ENCODE measurements around the gene UBL5.

The UBL5 gene

DNA sequence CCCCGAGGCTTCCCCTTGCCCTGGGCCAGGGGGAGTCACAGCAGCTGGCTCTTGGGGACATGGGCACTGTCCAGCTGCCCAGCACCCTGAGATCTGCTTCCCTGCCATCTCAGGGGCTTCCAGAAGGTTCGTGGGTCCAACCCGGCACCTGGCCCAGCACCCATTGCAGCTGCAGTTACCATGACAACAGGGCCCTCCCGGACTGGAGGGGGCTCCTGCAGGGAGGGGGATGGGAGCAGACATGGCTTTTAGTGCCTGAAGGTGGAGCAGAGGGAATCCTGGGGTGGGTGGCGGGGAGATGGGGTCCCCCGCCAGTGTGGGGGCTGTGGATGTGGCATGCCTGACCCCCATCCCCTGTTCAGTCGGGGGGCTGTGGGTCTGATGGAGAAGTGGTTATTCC, 22.1 kb downstream of the UBL5 start:
- Histone ChIP-seq H3K27me3 (ENCODE audit: insufficient read depth, poor library complexity, severe bottlenecking) (no peaks in the 10 kb centered on the region), H3K4me3 (replicated peaks; ENCODE audit: insufficient read depth, low read length) (no peak overlapping the region), H3K27ac (replicated peaks) (no peak overlapping the region)
- DNase-seq (ENCODE audit: low read depth in 1 of 2, low spot score in 1 of 2) = no peak
- TF ChIP-seq GABPA (IDR thresholded peaks at IDR 0.05; ENCODE audit: low read depth) = no peak

DNA sequence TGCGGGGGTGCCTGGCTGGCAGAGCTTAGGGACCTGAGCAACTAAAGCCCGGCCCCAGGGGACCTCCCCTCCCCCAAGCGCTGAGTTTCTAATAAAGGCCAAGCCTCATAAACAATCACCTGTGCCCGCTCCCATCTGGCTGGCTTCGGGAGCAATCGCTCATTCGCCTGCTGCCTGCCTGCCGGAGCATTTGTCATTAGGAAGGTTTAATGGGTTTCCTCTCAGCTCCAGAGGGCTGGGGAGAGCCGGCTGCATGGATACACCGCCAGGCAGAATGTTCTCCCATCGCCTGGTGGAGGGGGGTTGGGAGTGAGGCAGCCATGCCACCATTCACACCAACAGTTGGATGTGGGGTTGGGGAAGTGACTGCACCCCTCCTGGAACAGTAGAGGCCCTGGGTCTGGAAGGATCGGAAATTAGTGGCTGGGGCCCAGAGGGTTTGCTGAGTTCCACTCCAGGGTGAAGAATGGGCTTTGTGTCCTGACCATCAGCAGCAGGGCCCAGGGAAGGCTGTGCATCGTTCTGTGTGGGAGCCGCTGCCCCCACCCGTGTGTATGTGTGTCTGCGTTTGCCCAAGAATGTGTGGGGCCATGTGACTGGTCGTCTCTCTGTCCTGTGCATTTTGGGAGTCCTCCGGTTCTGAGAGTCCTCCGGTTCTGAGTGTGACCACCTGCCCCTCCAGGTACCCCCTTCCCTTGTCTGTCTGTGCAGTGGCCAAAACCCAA, 22.7 kb downstream of the UBL5 start:
- no peak overlapping the region for H3K4me3 ChIP-seq (replicated peaks; ENCODE audit: insufficient read depth, low read length)
- no peaks in the 10 kb centered on the region for H3K27me3 ChIP-seq (ENCODE audit: insufficient read depth, poor library complexity, severe bottlenecking)
- DNase-seq (ENCODE audit: low read depth in 1 of 2, low spot score in 1 of 2) = no peak
- no peak overlapping the region for H3K27ac ChIP-seq (replicated peaks)
- no peak for TF ChIP-seq SPI1 (IDR thresholded peaks at IDR 0.05; ENCODE audit: borderline replicate concordance, low read depth)
- TF ChIP-seq, protein P1, sequence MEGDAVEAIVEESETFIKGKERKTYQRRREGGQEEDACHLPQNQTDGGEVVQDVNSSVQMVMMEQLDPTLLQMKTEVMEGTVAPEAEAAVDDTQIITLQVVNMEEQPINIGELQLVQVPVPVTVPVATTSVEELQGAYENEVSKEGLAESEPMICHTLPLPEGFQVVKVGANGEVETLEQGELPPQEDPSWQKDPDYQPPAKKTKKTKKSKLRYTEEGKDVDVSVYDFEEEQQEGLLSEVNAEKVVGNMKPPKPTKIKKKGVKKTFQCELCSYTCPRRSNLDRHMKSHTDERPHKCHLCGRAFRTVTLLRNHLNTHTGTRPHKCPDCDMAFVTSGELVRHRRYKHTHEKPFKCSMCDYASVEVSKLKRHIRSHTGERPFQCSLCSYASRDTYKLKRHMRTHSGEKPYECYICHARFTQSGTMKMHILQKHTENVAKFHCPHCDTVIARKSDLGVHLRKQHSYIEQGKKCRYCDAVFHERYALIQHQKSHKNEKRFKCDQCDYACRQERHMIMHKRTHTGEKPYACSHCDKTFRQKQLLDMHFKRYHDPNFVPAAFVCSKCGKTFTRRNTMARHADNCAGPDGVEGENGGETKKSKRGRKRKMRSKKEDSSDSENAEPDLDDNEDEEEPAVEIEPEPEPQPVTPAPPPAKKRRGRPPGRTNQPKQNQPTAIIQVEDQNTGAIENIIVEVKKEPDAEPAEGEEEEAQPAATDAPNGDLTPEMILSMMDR (IDR thresholded peaks at IDR 0.05; ENCODE audit: insufficient read depth, low read length) = no peak
- TF ChIP-seq, protein P2, sequence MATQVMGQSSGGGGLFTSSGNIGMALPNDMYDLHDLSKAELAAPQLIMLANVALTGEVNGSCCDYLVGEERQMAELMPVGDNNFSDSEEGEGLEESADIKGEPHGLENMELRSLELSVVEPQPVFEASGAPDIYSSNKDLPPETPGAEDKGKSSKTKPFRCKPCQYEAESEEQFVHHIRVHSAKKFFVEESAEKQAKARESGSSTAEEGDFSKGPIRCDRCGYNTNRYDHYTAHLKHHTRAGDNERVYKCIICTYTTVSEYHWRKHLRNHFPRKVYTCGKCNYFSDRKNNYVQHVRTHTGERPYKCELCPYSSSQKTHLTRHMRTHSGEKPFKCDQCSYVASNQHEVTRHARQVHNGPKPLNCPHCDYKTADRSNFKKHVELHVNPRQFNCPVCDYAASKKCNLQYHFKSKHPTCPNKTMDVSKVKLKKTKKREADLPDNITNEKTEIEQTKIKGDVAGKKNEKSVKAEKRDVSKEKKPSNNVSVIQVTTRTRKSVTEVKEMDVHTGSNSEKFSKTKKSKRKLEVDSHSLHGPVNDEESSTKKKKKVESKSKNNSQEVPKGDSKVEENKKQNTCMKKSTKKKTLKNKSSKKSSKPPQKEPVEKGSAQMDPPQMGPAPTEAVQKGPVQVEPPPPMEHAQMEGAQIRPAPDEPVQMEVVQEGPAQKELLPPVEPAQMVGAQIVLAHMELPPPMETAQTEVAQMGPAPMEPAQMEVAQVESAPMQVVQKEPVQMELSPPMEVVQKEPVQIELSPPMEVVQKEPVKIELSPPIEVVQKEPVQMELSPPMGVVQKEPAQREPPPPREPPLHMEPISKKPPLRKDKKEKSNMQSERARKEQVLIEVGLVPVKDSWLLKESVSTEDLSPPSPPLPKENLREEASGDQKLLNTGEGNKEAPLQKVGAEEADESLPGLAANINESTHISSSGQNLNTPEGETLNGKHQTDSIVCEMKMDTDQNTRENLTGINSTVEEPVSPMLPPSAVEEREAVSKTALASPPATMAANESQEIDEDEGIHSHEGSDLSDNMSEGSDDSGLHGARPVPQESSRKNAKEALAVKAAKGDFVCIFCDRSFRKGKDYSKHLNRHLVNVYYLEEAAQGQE (IDR thresholded peaks at IDR 0.05; ENCODE audit: insufficient replicate concordance, low read depth) = no peak
- no peak for TF ChIP-seq POLR2AphosphoS5 (IDR thresholded peaks at IDR 0.05; ENCODE audit: low read depth)
- no peak for TF ChIP-seq GABPA (IDR thresholded peaks at IDR 0.05; ENCODE audit: low read depth)

DNA sequence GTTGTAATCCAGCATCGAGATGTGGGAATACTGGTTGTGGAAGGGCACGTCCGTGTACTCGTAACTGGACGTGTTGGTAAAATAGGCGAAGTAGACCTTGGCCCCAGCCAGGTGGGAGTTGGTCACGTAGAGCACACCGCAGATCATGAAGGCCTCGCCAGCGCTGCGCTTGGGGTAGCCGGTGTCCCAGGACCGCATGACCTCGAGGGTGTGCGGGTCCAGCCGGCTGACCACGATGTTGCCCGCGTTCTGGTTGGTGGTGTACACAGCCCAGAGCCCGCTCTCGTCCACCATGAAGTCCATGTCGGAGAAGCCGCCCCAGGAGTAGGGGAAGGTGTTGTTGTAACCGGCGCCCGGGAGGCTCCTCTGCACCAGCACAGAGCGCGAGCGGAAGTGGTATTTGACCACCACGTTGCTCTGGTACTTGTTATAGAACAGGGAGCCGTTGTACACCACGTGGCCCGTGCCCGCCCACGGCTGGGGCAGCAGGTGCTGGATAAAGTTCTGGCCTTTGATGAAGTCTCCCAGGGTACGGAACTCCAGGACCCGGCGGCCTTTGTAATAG, 26.6 kb downstream of the UBL5 start:
- no peak overlapping the region for H3K4me3 ChIP-seq (replicated peaks; ENCODE audit: insufficient read depth, low read length)
- DNase-seq (ENCODE audit: low read depth in 1 of 2, low spot score in 1 of 2) = no peak
- TF ChIP-seq GABPA (IDR thresholded peaks at IDR 0.05; ENCODE audit: low read depth) (no peak), SPI1 (IDR thresholded peaks at IDR 0.05; ENCODE audit: borderline replicate concordance, low read depth) (no peak), POLR2AphosphoS5 (IDR thresholded peaks at IDR 0.05; ENCODE audit: low read depth) (no peak)
- TF ChIP-seq, protein P2 (IDR thresholded peaks at IDR 0.05; ENCODE audit: insufficient replicate concordance, low read depth) = no peak
- TF ChIP-seq, protein P1 (IDR thresholded peaks at IDR 0.05; ENCODE audit: insufficient read depth, low read length) = no peak
- no peak overlapping the region for H3K27ac ChIP-seq (replicated peaks)
- H3K27me3 ChIP-seq (ENCODE audit: insufficient read depth, poor library complexity, severe bottlenecking) = no peaks in the 10 kb centered on the region

DNA sequence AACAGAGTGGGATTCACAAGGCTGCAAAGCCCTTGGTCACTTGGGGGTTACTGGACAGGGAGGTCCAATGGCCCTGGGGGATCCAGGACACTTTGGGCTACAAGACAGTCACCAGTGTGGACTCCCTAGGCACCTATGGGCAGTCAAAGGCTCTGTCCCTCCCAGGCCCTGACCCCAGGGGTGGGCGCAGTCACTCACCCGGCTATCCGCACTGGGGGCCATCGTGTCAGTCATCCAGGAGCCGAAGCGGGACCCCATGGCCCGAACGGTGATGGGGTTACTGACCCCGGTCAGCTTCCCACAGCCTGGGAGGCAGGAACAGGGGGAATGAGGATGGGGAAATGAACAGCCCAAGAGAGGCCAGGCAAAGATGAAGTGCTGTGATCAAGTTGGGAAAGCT, 28.9 kb downstream of the UBL5 start:
- Histone ChIP-seq H3K4me3 (replicated peaks; ENCODE audit: insufficient read depth, low read length) (no peak overlapping the region), H3K27me3 (ENCODE audit: insufficient read depth, poor library complexity, severe bottlenecking) (no peaks in the 10 kb centered on the region), H3K27ac (replicated peaks) (no peak overlapping the region)
- TF ChIP-seq GABPA (IDR thresholded peaks at IDR 0.05; ENCODE audit: low read depth) (no peak), SPI1 (IDR thresholded peaks at IDR 0.05; ENCODE audit: borderline replicate concordance, low read depth) (no peak), POLR2AphosphoS5 (IDR thresholded peaks at IDR 0.05; ENCODE audit: low read depth) (no peak)
- TF ChIP-seq, protein P2 (IDR thresholded peaks at IDR 0.05; ENCODE audit: insufficient replicate concordance, low read depth) = no peak
- TF ChIP-seq, protein P1 (IDR thresholded peaks at IDR 0.05; ENCODE audit: insufficient read depth, low read length) = no peak
- DNase-seq (ENCODE audit: low read depth in 1 of 2, low spot score in 1 of 2) = no peak
